Activated gamma-delta T cell treated with Interleukin-2 at 50 U/mL for 16 hours (primary cell): ENCODE measurements around the gene RNF187.
A peak's percentile ranks its signal among the peaks of the same experiment; 100 is the strongest.

Experiments used
- DNase-seq: peaks from one replicate; pipeline ENCODE4 v3.0.0-alpha.2; 2020

The RNF187 gene

GRCh38 chr1:228511546-228512445 lies 24.6 kb downstream of the RNF187 start:
- no peak for DNase-seq

GRCh38 chr1:228512781-228513198 lies 25.6 kb downstream of the RNF187 start:
- no peak for DNase-seq

GRCh38 chr1:228513236-228513900 lies 26.2 kb downstream of the RNF187 start:
- no peak for DNase-seq

- no peak for DNase-seq
Observed at GRCh38 chr1:228514421-228514820, 27.2 kb downstream of the RNF187 start.

- DNase-seq, result peak; percentile 27
Observed at GRCh38 chr1:228515200-228515834, 28.1 kb downstream of the RNF187 start.

- DNase-seq, result no peak
Observed at GRCh38 chr1:228517655-228518054, 30.5 kb downstream of the RNF187 start.

GRCh38 chr1:228527596-228527995 lies 40.4 kb downstream of the RNF187 start:
- DNase-seq, result no peak

GRCh38 chr1:228528612-228529011 lies 41.4 kb downstream of the RNF187 start:
- no peak for DNase-seq

GRCh38 chr1:228530086-228530758 lies 43.0 kb downstream of the RNF187 start:
- no peak for DNase-seq

GRCh38 chr1:228530951-228531731 lies 44.0 kb downstream of the RNF187 start:
- no peak for DNase-seq

- no peak for DNase-seq
Observed at GRCh38 chr1:228538831-228539230, 51.6 kb downstream of the RNF187 start.

GRCh38 chr1:228540161-228540917 lies 53.2 kb downstream of the RNF187 start:
- DNase-seq, result no peak

- DNase-seq, result no peak
Observed at GRCh38 chr1:228541725-228542124, 54.5 kb downstream of the RNF187 start.

- DNase-seq, result no peak
Observed at GRCh38 chr1:228542376-228542775, 55.2 kb downstream of the RNF187 start.

- no peak for DNase-seq
Observed at GRCh38 chr1:228542981-228543380, 55.8 kb downstream of the RNF187 start.

GRCh38 chr1:228543396-228543795 lies 56.2 kb downstream of the RNF187 start:
- no peak for DNase-seq

- no peak for DNase-seq
Observed at GRCh38 chr1:228544021-228544850, 57.1 kb downstream of the RNF187 start.

- no peak for DNase-seq
Observed at GRCh38 chr1:228544921-228545591, 57.9 kb downstream of the RNF187 start.
